Nasal cavity respiratory epithelium epithelial cell of viscerocranial mucosa (primary cell): Measurements from ENCODE around the gene ZNF722. TPM values are rescaled to one million over a fixed set of nuclear protein-coding genes. Genes with fewer than 3 reads are reported as not detected.

Source experiments
- total RNA-seq: library from RNA; depleted of rRNA; stranded (reverse); fragments of >200 nt; gene quantifications from 2 replicates; pipeline ENCODE4 v1.2.3, GENCODE V29; 2014

ZNF722 gene
- not detected in 2 replicates for total RNA-seq

DNA sequence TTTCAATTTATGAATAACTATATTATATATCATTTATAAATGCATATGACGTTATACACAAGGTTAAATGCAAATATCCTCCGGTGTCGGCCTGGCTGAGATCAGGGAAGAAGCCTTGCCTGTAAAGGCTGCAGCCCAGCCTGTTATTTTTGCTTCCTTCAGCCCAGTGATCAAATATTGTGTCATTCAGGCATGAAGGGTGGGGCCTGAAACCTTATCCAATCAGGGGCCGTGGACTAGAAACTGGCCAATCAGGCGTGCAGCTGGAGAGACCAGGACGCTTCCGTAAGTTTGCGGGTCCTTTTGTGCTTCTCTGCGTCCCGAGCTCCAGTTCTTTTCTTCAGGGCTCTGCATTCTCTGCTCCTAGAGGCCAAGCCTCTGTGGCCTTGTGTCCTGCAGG lies at the start of gene ZNF722:
ZNF722 (plus strand) TSS at position 301 of the 400 bp plus-strand sequence. CDS start 113 bp downstream, outside the sequence.

DNA sequence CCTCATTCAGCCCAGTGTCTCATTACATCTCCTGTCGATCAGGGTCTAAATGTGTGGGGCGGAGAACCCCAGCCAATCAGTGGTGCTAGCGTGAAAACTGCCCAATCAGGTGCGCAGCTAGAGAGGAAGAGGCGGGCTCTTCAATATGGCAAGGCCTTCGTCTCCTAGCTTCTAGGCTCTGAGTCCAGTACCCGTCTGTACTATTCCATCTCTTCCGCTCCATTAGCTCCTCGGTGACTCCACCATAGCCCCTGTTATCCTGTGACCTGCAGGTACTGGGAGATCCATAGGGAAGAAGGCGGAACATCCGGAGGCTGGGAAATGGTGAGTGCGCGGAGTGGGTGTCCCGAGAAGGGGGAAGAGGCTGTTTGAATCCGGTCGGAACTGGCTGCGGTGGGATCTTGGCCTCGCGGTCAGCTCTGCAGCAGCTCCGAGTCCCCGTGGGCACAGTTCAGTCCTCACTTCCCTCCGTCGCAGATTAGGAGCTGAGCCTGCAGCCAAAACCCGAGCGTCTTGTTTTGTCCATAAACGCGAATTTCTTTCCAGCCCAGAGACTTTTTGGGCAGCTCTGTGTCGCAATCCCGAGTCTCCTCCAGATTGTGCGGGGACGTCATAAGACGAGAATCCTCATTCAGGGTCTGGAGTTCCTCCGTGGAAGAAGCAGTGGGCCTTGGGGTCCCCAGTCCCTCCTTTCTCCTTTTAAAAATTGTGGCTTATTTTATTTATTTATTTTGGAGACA lies 46.8 kb downstream of the ZNF722 start, which contains the start of gene ZNF727:
ZNF727 (plus strand) TSS at position 134 of the 740 bp plus-strand sequence; CDS start at position 322, 188 bp downstream.

Other genes starting within 250 kb of the ZNF722 start
- gene ZNF727, start 46.6 kb downstream of the ZNF722 start, total RNA-seq, result 0.34 and 0.64 TPM in 2 replicates
- gene ZNF735, start 208.4 kb downstream of the ZNF722 start, total RNA-seq, result not detected in 2 replicates
- not detected in 2 replicates for gene ZNF679, start 229.6 kb downstream of the ZNF722 start, total RNA-seq